GM12801 (cell line): ENCODE data around the gene ACY1.

Source experiments
- CTCF ChIP-seq: IDR thresholded peaks from one replicate; pipeline ENCODE4 v1.5.1; 2011; ENCODE audit warnings: control low read depth; ENCODE audit not compliant: insufficient read length; ENCODE audit errors: extremely low read depth

ACY1 gene

GRCh38 chr3:52024765-52025452 lies 41.6 kb downstream of the ACY1 start:
- TF ChIP-seq CTCF = no peak

GRCh38 chr3:52025453-52025852 lies 42.1 kb downstream of the ACY1 start:
- no peak for TF ChIP-seq CTCF

- no peak for TF ChIP-seq CTCF
These were observed 42.7 kb downstream of the ACY1 start for GRCh38 chr3:52026041-52026440.

- TF ChIP-seq CTCF = no peak
These were observed 45.2 kb downstream of the ACY1 start for GRCh38 chr3:52028572-52028971.

GRCh38 chr3:52029053-52029452 lies 45.7 kb downstream of the ACY1 start:
- no peak for TF ChIP-seq CTCF

GRCh38 chr3:52029535-52029934 lies 46.2 kb downstream of the ACY1 start:
- TF ChIP-seq CTCF = no peak

- no peak for TF ChIP-seq CTCF
These were observed 47.5 kb downstream of the ACY1 start for GRCh38 chr3:52030714-52031310.
